LNCAP (cell line): ENCODE measurements around the gene NTN1.

Experiments
- TF ChIP-seq, protein P1 (sequence below): fragments of 450-650 bp; IDR thresholded peaks from 2 replicates; pipeline ENCODE4 v1.5.1; 2017; ENCODE audit warnings: mild to moderate bottlenecking

Gene NTN1

DNA sequence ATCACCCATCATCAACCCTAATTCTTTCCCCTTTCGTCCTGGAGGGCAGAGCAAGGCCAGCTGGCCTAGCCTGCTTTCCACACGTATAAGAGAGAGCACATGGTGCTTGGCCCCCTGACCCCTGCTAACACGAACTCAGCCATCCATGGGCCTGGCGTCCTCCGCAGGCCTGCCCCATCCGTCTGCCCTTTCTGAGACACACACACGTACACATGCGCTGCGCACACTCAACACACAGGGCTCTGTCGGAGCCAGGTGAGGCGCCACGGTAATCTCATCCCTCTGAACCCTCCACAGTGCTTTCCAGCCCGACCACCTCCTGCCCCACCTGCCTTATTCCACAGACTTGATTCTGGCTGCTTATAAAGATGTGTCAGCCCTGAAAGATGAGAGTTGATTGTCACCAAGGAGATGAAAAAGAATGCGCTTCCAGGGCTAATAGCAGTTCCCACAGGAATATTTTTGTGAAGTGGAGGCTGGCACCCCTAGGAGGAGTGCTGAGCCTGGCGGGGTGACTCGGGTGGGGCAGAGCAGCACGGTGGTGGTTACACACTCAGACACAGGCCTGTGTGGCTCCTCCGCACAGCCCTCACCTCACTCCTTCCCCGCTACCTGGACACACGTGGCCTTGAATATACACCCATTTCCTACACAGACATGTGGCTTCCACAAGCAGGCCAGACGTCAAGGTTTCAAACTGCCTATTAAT is 228.1 kb downstream of the NTN1 start:
- TF ChIP-seq, protein P1, sequence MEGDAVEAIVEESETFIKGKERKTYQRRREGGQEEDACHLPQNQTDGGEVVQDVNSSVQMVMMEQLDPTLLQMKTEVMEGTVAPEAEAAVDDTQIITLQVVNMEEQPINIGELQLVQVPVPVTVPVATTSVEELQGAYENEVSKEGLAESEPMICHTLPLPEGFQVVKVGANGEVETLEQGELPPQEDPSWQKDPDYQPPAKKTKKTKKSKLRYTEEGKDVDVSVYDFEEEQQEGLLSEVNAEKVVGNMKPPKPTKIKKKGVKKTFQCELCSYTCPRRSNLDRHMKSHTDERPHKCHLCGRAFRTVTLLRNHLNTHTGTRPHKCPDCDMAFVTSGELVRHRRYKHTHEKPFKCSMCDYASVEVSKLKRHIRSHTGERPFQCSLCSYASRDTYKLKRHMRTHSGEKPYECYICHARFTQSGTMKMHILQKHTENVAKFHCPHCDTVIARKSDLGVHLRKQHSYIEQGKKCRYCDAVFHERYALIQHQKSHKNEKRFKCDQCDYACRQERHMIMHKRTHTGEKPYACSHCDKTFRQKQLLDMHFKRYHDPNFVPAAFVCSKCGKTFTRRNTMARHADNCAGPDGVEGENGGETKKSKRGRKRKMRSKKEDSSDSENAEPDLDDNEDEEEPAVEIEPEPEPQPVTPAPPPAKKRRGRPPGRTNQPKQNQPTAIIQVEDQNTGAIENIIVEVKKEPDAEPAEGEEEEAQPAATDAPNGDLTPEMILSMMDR: no peak

- TF ChIP-seq, protein P1: no peak
Observed at GRCh38 chr17:9251273-9251672, 230.0 kb downstream of the NTN1 start.

GRCh38 chr17:9253308-9253707 is 232.0 kb downstream of the NTN1 start:
- TF ChIP-seq, protein P1: no peak

GRCh38 chr17:9254841-9255240 is 233.5 kb downstream of the NTN1 start:
- TF ChIP-seq, protein P1: no peak

GRCh38 chr17:9255833-9256232 is 234.5 kb downstream of the NTN1 start:
- TF ChIP-seq, protein P1: no peak

DNA sequence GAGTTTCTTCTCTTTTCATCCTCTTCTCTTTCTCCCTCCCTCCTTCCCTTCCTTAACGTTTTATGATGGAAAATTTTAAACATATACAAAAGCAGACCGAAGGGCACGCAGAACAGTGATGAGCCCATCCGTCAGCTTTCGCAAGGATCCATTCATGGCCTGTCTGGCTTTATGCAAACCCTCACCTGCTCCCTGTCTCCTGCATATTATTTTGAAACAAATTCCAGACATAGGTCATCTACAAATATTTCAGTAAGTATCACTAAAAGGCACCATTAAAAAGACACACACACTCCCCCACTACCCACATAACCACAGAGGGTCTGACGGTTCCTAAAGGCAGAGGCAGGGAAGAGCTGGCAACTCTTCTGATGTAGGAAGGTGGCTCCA is 235.0 kb downstream of the NTN1 start:
- TF ChIP-seq, protein P1: no peak

- TF ChIP-seq, protein P1: no peak
Observed at GRCh38 chr17:9256751-9257629, 235.7 kb downstream of the NTN1 start.
